Measurements from ENCODE around the gene SLCO2B1. TPM values are rescaled to one million over a fixed set of nuclear protein-coding genes. Genes with fewer than 3 reads are reported as not detected.

SLCO2B1 gene
- total RNA-seq, 2 experiments from 2014 or later: not detected

DNA sequence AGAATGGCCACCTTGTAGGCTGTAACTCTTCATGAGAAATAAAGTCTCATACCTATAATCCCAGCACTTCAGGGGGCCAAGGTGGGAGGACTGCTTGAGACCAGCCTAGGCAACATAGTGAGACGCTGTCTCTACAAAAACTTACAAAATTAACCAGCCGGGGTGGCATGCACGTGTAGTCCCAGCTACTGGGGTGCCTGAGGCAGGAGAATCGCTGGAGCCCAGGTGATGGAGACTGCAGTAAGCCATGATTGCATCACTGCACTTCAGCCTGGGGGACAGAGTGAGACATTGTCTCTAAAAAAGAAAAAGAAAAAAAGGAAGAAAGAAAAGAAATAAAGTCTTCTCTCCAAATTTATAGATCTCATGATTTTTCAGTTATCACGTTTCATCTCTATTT is 4.2 kb upstream of the SLCO2B1 start:
- peaks cover 19% of the 10 kb centered on the region for H3K4me1 Mint-ChIP-seq (ENCODE audit: low read depth)
- intact Hi-C loops (cut with micrococcal nuclease): no loop called here
- no peak for DNase-seq
- H3K36me3 Mint-ChIP-seq: no peaks in the 10 kb centered on the region
- ChIA-PET POLR2A (interaction anchor here (0.6 to 1.3 kb wide), 2 partner anchors 98 to 251 kb away, joined by 3 read pairs; no protein-coding TSS in a partner anchor), CTCF (interaction anchor here (1.0 to 15.0 kb wide), 7 partner anchors 19 to 218 kb away, joined by 4 to 559 read pairs (median 75); partner anchors contain the start of gene TPBGL)
- H3K9me3 Mint-ChIP-seq: no peaks in the 10 kb centered on the region
- H3K4me3 Mint-ChIP-seq: no peak overlapping the region
- peaks cover 3% of the 10 kb centered on the region for H3K27me3 Mint-ChIP-seq
- H3K27ac Mint-ChIP-seq: no peak overlapping the region

DNA sequence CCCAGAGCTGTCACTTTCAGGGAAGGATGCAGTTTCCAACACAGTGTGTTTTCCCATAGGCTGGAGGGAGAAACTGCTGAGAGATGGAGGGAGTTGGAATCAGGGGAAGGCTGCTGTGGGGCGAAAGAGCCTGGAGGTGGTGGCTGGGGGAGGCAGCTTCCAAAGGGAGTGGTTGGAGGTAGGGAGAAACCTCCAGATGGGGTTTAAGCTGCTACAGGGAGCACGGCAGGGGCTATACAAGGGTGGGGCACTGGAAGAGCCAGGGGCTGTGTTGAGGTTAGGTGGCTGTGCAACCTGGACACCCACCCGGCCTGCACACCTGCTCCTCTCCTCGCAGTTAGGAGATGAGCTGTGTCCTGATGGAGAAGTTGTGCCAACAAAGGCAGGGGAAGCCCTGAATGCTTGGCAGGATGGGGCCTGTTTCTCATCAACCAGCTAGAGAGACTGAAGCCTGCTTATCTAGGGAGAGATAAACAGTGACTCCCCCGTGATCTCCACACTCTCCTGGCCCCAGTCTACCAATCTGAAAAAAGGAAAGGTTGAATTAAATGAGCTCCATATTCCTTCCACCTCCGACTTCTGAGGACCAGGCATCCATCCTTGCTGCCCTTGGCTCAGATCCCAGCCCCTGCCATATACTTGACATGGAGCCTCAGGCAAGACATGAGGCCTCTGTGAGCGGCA is 3.6 kb upstream of the SLCO2B1 start:
- no peak overlapping the region for H3K4me3 Mint-ChIP-seq
- POLR2A ChIA-PET: interaction anchor here (0.6 to 1.3 kb wide), 2 partner anchors 97 to 251 kb away, joined by 3 read pairs; no protein-coding TSS in a partner anchor
- peaks cover 7% of the 10 kb centered on the region for H3K27me3 Mint-ChIP-seq
- no peaks in the 10 kb centered on the region for H3K9me3 Mint-ChIP-seq
- CTCF ChIA-PET: interaction anchor here (0.7 to 15.0 kb wide), 7 partner anchors 9 to 125 kb away, joined by 4 to 559 read pairs (median 11); partner anchors contain the start of gene TPBGL
- H3K36me3 Mint-ChIP-seq: no peaks in the 10 kb centered on the region
- peaks cover 19% of the 10 kb centered on the region for H3K4me1 Mint-ChIP-seq (ENCODE audit: low read depth)
- H3K27ac Mint-ChIP-seq: no peak overlapping the region
- no peak for DNase-seq
- intact Hi-C loops (cut with micrococcal nuclease): no loop called here

DNA sequence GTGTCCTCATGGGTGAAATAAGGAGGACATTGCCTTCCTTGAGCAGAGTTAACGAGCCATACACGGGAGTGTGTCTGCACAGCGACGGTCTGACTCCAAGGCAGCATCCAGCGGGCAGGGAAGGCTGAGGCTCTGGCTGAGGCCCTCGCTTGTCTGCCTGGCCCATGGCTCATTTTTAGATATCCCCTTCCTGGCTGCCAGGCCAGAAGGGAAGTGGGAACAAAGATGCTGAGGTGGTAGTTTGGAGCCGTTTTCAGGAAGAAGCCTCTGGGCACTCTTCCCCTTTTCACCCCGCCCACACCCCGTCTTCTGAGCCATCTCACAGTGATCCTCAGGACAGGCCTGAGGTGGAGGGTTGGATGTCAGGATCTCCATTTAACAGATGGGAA is 3.0 kb upstream of the SLCO2B1 start:
- intact Hi-C loops (cut with micrococcal nuclease): no loop called here
- Mint-ChIP-seq H3K4me1 (ENCODE audit: low read depth) (peaks cover 14% of the 10 kb centered on the region), H3K36me3 (no peaks in the 10 kb centered on the region), H3K4me3 (no peak overlapping the region), H3K27ac (no peak overlapping the region), H3K9me3 (no peaks in the 10 kb centered on the region), H3K27me3 (peaks cover 7% of the 10 kb centered on the region)
- CTCF ChIA-PET: interaction anchor here (0.7 to 15.0 kb wide), 4 partner anchors 9 to 101 kb away, joined by 4 to 559 read pairs (median 288); partner anchors contain the start of gene TPBGL
- DNase-seq: no peak
- POLR2A ChIA-PET: no interaction called here

DNA sequence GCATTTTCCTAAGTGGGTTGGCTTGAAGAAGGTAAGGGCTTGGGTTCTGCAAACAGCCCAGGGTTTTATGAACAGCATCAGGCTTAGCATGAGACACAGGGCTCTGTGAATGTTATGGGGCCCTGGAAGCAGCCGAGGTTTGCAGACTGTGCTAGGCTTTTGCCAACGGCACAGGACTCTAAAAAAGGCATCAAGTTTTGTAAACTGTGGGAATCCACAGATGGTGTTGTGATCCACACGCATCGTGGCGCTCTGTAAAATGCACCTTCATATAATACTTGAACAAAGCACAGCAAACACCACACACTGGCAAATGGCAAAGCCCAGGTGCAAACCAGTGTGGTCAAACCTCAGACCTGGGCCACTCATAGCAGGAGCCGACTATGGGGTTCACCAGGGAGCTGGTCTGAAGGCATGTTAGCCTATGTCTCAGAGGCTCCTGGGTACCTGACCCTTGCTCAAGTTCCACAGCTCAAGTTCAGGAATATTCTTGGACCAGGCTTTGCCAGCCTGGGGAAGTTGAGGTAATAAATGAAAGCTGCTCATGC is 2.4 kb upstream of the SLCO2B1 start:
- intact Hi-C loops (cut with micrococcal nuclease): no loop called here
- no peaks in the 10 kb centered on the region for H3K36me3 Mint-ChIP-seq
- no peaks in the 10 kb centered on the region for H3K9me3 Mint-ChIP-seq

DNA sequence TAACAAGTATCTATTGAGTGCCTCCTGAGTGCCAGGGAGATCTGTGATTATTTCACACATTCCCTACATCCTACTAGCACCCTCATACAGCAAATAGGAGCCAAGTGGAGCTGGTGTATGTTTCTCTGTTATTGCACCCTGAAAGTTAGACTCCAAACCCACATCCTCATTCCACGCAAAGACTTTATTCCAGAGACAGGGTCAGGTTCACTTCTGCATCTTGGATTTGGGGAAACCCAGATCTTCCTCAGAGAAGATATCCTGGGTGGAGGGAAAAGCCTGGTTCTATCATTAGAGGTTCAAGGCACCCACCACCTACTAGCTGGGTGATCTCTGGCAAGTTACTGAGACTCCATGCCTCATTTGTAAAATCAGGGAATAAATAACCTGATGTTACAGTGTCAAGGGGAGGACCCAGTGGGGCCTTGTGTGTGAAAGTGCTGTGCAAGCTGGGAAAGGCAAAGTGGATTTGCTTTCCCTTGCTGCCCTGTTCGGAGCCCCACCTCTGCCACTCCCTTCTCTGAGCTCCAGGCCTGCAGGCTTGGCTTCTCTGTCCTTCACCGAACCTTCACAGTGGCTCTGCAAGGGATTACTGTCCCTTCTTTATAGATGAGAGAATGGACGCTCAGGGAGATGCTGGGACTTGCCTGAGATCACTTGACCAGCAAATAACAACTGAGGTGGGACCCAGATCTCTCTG is 991 bp upstream of the SLCO2B1 start:
- Mint-ChIP-seq H3K4me3 (no peak overlapping the region), H3K4me1 (ENCODE audit: low read depth) (peaks cover 4% of the 10 kb centered on the region), H3K9me3 (no peaks in the 10 kb centered on the region), H3K27ac (no peak overlapping the region), H3K36me3 (no peaks in the 10 kb centered on the region), H3K27me3 (peaks cover 7% of the 10 kb centered on the region)
- CTCF ChIA-PET: interaction anchor here (1.2 to 4.5 kb wide), 4 partner anchors 8 to 91 kb away, joined by 3 to 45 read pairs (median 6); partner anchors contain the start of gene TPBGL
- POLR2A ChIA-PET: no interaction called here
- no peak for DNase-seq
- intact Hi-C loops (cut with micrococcal nuclease): no loop called here

More for the DNA sequence above, 2.4 kb upstream of the SLCO2B1 start:
- Mint-ChIP-seq H3K27ac (no peak overlapping the region), H3K4me3 (no peak overlapping the region), H3K27me3 (peaks cover 7% of the 10 kb centered on the region), H3K4me1 (ENCODE audit: low read depth) (peaks cover 11% of the 10 kb centered on the region)
- ChIA-PET POLR2A (no interaction called here), CTCF (interaction anchor here (4.5 kb wide), 1 partner anchor 7 kb away, joined by 45 read pairs; no protein-coding TSS in a partner anchor)
- DNase-seq: peak; percentile 25

DNA sequence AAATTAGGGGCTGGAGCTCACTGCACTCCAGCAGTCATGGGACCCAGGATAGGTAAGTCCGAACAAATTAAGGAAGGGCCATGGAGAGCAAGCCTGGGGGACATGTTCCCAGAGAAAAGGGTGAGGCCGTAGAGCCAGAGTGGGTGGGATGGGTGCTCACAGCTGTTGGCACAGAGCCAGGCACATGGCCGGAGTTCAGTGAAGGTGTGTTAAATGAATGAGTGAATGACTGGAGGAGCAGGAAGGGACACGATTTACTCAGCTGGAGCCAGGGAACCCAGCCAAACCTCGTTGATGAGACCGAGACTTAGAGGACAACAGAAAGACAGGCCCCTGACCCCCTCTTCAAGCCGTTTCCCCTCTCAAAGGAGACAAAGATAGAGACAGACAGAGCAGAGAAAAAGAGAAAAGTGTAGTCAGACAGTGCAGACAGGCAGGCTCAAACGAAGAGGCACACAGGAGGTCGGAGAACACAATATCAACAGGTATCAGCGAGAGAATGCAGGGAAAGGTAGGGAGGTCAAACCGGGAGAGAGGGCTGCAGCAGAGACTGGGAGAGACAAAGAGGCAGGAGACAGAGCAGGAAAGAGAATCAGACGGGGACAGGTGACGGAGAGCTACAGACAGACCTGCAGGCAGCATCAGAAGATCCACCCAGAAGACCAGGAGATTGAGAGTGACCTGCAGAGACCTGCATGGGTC is 590 bp downstream of the SLCO2B1 start:
- no peaks in the 10 kb centered on the region for H3K9me3 Mint-ChIP-seq
- no peak for DNase-seq
- H3K4me3 Mint-ChIP-seq: no peak overlapping the region
- H3K27me3 Mint-ChIP-seq: peaks cover 7% of the 10 kb centered on the region
- H3K4me1 Mint-ChIP-seq (ENCODE audit: low read depth): peaks cover 4% of the 10 kb centered on the region
- ChIA-PET POLR2A (no interaction called here), CTCF (interaction anchor here (1.2 to 4.5 kb wide), 4 partner anchors 10 to 90 kb away, joined by 3 to 45 read pairs (median 6); partner anchors contain the start of gene TPBGL)
- no peak overlapping the region for H3K27ac Mint-ChIP-seq
- H3K36me3 Mint-ChIP-seq: no peaks in the 10 kb centered on the region
- intact Hi-C loops (cut with micrococcal nuclease): no loop called here

DNA sequence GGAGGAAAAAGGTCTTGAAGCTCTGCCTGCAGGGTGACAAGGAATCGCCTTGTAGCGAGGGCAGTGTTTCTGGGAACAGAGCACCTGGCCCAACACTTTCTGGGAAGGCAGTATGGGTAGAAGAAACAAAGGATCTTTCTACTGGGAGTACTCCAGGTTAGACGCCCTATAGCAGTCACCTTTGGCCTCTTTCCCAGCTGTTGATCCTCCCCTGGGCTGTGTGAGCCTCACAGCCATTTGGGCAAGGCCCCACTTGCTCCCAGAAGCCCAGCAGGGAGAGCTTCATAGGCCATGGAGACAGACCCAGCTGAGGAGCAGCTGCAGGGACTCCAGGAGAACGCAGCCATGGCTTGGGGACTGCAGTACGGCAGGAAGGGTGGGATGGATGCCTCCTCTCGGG is 1.2 kb downstream of the SLCO2B1 start:
- Mint-ChIP-seq H3K9me3 (no peaks in the 10 kb centered on the region), H3K4me1 (ENCODE audit: low read depth) (peaks cover 4% of the 10 kb centered on the region), H3K27me3 (peaks cover 7% of the 10 kb centered on the region), H3K4me3 (no peak overlapping the region), H3K27ac (no peak overlapping the region), H3K36me3 (no peaks in the 10 kb centered on the region)
- intact Hi-C loops (cut with micrococcal nuclease): no loop called here
- ChIA-PET CTCF (interaction anchor here (4.5 kb wide), 1 partner anchor 10 kb away, joined by 45 read pairs; no protein-coding TSS in a partner anchor), POLR2A (no interaction called here)
- DNase-seq: no peak

DNA sequence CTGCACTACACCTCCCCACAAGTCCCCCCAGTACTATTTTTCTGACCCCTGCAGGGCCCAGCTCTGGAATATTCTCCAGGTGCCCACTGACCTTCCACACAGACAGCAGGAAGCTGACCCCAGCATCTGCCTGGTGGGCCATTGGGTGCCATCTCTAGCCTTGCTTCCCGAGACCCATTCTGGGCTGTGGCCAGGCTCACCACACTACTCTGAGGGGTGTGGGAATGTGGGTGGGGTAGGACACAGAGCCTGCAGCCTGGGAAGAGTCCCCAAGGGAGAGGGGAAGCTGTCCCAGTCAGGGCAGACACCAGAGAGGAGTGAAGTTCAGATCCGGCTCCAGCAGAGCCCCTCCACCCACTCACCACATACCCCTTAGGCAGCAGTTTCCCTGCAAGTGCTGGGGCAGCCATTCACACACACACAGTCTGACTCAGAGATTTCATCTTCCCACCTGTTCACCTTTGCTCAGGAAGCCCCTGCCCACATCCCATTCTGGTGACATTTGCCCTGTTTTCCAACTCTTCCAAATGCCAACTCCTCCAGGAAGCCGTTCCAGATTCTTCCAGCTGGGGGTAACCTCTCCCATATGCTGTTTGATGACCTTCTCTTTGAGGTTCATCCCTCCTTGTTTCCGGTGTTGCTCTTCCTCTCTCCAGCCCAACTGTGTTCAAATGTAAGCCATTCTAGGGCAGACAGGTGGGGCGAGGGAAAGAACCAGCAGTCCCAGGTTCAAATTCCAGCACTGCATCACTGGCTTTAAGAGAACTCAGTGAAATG is 1.9 kb downstream of the SLCO2B1 start:
- intact Hi-C loops (cut with micrococcal nuclease): no loop called here
- H3K9me3 Mint-ChIP-seq: no peaks in the 10 kb centered on the region
- DNase-seq: no peak
- no peak overlapping the region for H3K27ac Mint-ChIP-seq
- CTCF ChIA-PET: interaction anchor here (0.8 to 4.5 kb wide), 6 partner anchors 8 to 96 kb away, joined by 3 to 45 read pairs (median 5); no protein-coding TSS in a partner anchor
- peaks cover 7% of the 10 kb centered on the region for H3K27me3 Mint-ChIP-seq
- peaks cover 4% of the 10 kb centered on the region for H3K4me1 Mint-ChIP-seq (ENCODE audit: low read depth)
- no peak overlapping the region for H3K4me3 Mint-ChIP-seq
- H3K36me3 Mint-ChIP-seq: no peaks in the 10 kb centered on the region
- POLR2A ChIA-PET: no interaction called here

DNA sequence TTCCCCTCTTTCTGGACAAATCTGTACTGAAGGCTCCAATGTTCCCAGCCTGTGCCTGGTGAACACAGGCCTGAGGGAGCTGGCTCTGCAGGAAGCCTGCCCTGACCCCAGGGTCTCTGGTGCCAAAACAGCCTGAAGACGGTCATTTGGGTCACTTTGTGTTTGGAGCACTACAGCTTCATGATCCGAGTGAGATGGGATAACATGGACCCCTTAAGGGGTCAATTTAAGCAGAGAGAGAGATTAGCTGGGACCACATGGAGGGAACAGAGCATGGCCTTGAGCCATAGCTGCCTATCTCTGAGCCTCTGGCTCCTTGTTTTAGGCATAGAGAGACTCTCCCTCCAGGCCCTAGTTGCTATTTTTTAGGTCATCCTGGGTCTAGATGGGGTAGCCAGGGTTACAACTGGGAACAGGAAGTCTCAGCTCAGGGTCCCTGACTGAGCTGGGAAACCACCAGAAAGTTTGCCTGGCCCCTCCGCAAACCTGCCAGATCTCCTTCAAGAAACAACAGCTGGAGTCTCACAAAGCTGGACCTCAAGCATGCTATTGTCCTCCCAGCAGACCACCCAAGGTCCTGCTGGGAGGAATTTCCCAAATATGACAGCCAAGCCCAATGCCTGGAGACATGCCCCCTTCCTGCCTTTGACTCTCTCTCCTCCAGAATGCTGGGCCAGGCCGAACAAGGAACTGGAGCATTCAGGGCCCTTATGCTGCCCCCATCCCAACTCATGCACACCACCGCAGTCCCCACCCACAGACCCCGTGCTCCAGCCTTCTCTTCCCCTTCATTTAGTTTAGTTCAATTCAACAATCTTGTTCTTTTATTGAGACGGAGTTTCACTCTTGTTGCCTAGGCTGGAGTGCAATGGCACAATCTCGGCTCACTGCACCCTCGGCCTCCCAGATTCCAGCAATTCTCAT is 4.0 kb downstream of the SLCO2B1 start:
- intact Hi-C loops (cut with micrococcal nuclease): no loop called here
- DNase-seq: no peak
- ChIA-PET CTCF (interaction anchor here (0.5 to 2.3 kb wide), 6 partner anchors 10 to 94 kb away, joined by 3 to 9 read pairs (median 4); no protein-coding TSS in a partner anchor), POLR2A (no interaction called here)
- Mint-ChIP-seq H3K36me3 (no peaks in the 10 kb centered on the region), H3K9me3 (no peaks in the 10 kb centered on the region), H3K4me1 (ENCODE audit: low read depth) (peaks cover 4% of the 10 kb centered on the region), H3K27me3 (peaks cover 7% of the 10 kb centered on the region), H3K27ac (no peak overlapping the region), H3K4me3 (no peak overlapping the region)

DNA sequence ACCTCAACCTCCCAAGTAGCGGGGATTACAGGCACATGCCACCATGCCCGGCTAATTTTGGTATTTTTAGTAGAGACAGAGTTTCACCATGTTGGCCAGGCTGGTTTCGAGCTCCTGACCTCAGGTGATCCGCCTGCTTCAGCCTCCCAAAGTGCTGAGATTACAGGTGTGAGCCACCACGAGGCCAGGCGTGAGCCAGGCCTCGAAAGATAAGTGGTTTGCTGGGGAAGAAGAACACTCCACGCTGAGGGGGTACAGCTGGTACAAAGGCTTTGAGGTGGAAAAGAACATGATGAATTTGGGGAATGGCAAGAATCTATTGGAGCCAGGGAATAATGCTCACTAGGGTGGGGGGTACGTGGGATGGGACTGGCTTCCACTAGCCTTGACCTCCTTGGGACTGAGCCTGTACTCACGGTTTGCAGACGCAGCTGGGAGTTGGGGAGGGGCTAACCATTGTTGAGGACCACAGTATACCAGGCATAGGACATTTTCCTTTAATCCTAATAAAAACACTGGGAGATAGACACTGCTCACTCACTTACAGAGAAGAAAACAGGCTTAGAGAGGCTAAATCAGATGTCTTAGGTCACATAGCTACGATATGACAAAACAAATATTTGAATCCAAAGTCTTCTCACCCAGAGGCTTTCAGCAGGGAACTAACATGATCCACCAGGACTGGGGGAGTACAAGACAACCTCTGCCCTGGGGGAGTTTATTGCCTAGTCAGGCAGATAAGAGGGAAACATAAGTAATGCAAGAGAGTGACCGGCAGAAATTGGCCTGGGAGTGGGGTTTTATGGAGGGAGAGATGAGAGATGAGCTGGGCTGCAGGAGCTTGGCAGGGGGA is 4.9 kb downstream of the SLCO2B1 start:
- ChIA-PET CTCF (interaction anchor here (1.0 to 1.5 kb wide), 2 partner anchors 13 to 15 kb away, joined by 3 to 7 read pairs; no protein-coding TSS in a partner anchor), POLR2A (no interaction called here)
- Mint-ChIP-seq H3K27me3 (peaks cover 7% of the 10 kb centered on the region), H3K4me3 (no peak overlapping the region), H3K36me3 (no peaks in the 10 kb centered on the region), H3K27ac (no peak overlapping the region), H3K9me3 (peaks cover 4% of the 10 kb centered on the region), H3K4me1 (ENCODE audit: low read depth) (peaks cover 4% of the 10 kb centered on the region)
- intact Hi-C loops (cut with micrococcal nuclease): no loop called here
- DNase-seq: no peak

All from activated CD4-positive, alpha-beta memory T cell treated with anti-CD3 and anti-CD28 coated beads for 36 hours (primary cell).